ENCODE results near the gene PRKD2.

PRKD2 gene

GRCh38 chr19:46741447-46741846 lies 24.5 kb upstream of the PRKD2 start:
- DNase-seq (ENCODE audit: low spot score): no peak

- no peak for DNase-seq (ENCODE audit: low spot score)
Observed at GRCh38 chr19:46739290-46739771, 22.4 kb upstream of the PRKD2 start.

- DNase-seq (ENCODE audit: low spot score): no peak
Observed at GRCh38 chr19:46737761-46738171, 20.9 kb upstream of the PRKD2 start.

GRCh38 chr19:46737298-46737654 lies 20.4 kb upstream of the PRKD2 start:
- no peak for DNase-seq (ENCODE audit: low spot score)

- no peak for DNase-seq (ENCODE audit: low spot score)
Observed at GRCh38 chr19:46736531-46737297, 19.8 kb upstream of the PRKD2 start.

- DNase-seq (ENCODE audit: low spot score): no peak
Observed at GRCh38 chr19:46733690-46734292, 16.9 kb upstream of the PRKD2 start.

- no peak for DNase-seq (ENCODE audit: low spot score)
Observed at GRCh38 chr19:46732966-46733689, 16.2 kb upstream of the PRKD2 start.

GRCh38 chr19:46732172-46732938 lies 15.4 kb upstream of the PRKD2 start:
- DNase-seq (ENCODE audit: low spot score): no peak

- DNase-seq (ENCODE audit: low spot score): no peak
Observed at GRCh38 chr19:46731584-46731983, 14.7 kb upstream of the PRKD2 start.

GRCh38 chr19:46731007-46731501 lies 14.1 kb upstream of the PRKD2 start:
- no peak for DNase-seq (ENCODE audit: low spot score)

GRCh38 chr19:46730595-46730994 lies 13.7 kb upstream of the PRKD2 start:
- DNase-seq (ENCODE audit: low spot score): no peak

- DNase-seq (ENCODE audit: low spot score): no peak
Observed at GRCh38 chr19:46730187-46730586, 13.3 kb upstream of the PRKD2 start.

- DNase-seq (ENCODE audit: low spot score): no peak
Observed at GRCh38 chr19:46729696-46730095, 12.8 kb upstream of the PRKD2 start.

- DNase-seq (ENCODE audit: low spot score): peak; percentile 80
Observed at GRCh38 chr19:46728693-46729339, 11.9 kb upstream of the PRKD2 start.

GRCh38 chr19:46728208-46728607 lies 11.3 kb upstream of the PRKD2 start:
- DNase-seq (ENCODE audit: low spot score): no peak

- no peak for DNase-seq (ENCODE audit: low spot score)
Observed at GRCh38 chr19:46727757-46728156, 10.8 kb upstream of the PRKD2 start.

- no peak for DNase-seq (ENCODE audit: low spot score)
Observed at GRCh38 chr19:46726971-46727501, 10.1 kb upstream of the PRKD2 start.

- no peak for DNase-seq (ENCODE audit: low spot score)
Observed at GRCh38 chr19:46726551-46726950, 9.6 kb upstream of the PRKD2 start.

- DNase-seq (ENCODE audit: low spot score): no peak
Observed at GRCh38 chr19:46725859-46726393, 9.0 kb upstream of the PRKD2 start.

GRCh38 chr19:46725036-46725820 lies 8.3 kb upstream of the PRKD2 start:
- DNase-seq (ENCODE audit: low spot score): no peak

Measured in CD4-positive, alpha-beta T cell treated with Interleukin-15 for 4 hours (primary cell).